ENCODE measurements around the gene ABLIM1. TPM values are rescaled to one million over a fixed set of nuclear protein-coding genes. Genes with fewer than 3 reads are reported as not detected.

The ABLIM1 gene
- total RNA-seq, 1 experiment from 2014 or later, result 89.4 TPM

- Mint-ChIP-seq H3K9me3 (ENCODE audit: low read depth, unreplicated experiment) (no peaks in the 10 kb centered on the region), H3K36me3 (ENCODE audit: insufficient read depth, unreplicated experiment) (no peaks in the 10 kb centered on the region), H3K27me3 (ENCODE audit: unreplicated experiment) (no peaks in the 10 kb centered on the region), H3K4me3 (ENCODE audit: low read depth, unreplicated experiment) (no peak overlapping the region), H3K4me1 (ENCODE audit: low read depth, unreplicated experiment) (peaks cover 12% of the 10 kb centered on the region), H3K27ac (ENCODE audit: unreplicated experiment) (no peak overlapping the region)
- intact Hi-C loops (cut with micrococcal nuclease; ENCODE audit: unreplicated experiment), result no loop called here
- CTCF ChIA-PET, result no interaction called here
- DNase-seq, result no peak
- BruUV-seq (replicated peaks), result no TSS peak
- no peak for TF ChIP-seq CTCF (IDR thresholded peaks at IDR 0.05; ENCODE audit: unreplicated experiment)
These were observed 101.6 kb downstream of the ABLIM1 start for GRCh38 chr10:114556236-114557122.

DNA sequence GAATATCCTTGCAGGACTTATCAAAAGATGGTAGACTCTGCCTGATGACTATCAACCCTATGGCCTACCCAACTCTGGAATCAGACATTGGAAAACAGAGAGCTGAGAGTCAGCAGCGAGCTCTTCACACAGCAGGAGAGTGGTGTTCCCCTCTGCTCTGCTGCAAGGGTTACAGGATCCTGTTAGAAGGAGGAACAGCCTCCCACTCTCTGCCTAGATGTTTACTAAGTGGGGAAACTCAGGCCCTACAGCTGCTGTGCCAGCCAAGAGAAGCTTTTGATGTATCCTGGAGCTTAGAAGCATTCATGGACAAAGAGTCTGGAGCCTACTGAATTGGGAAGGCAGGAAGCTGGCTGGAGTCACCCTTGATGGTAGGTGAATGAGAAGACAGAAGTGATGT lies 104.6 kb downstream of the ABLIM1 start:
- BruUV-seq (replicated peaks), result no TSS peak
- no peaks in the 10 kb centered on the region for H3K36me3 Mint-ChIP-seq (ENCODE audit: insufficient read depth, unreplicated experiment)
- peaks cover 8% of the 10 kb centered on the region for H3K4me1 Mint-ChIP-seq (ENCODE audit: low read depth, unreplicated experiment)
- intact Hi-C loops (cut with micrococcal nuclease; ENCODE audit: unreplicated experiment), result no loop called here
- DNase-seq, result no peak
- H3K27me3 Mint-ChIP-seq (ENCODE audit: unreplicated experiment), result no peaks in the 10 kb centered on the region
- TF ChIP-seq CTCF (IDR thresholded peaks at IDR 0.05; ENCODE audit: unreplicated experiment), result no peak
- no peaks in the 10 kb centered on the region for H3K9me3 Mint-ChIP-seq (ENCODE audit: low read depth, unreplicated experiment)
- CTCF ChIA-PET, result no interaction called here
- H3K27ac Mint-ChIP-seq (ENCODE audit: unreplicated experiment), result no peak overlapping the region
- H3K4me3 Mint-ChIP-seq (ENCODE audit: low read depth, unreplicated experiment), result no peak overlapping the region

GRCh38 chr10:114552050-114552449 lies 106.0 kb downstream of the ABLIM1 start:
- intact Hi-C loops (cut with micrococcal nuclease; ENCODE audit: unreplicated experiment), result no loop called here
- TF ChIP-seq CTCF (IDR thresholded peaks at IDR 0.05; ENCODE audit: unreplicated experiment), result no peak
- no TSS peak for BruUV-seq (replicated peaks)
- DNase-seq, result no peak
- Mint-ChIP-seq H3K27ac (ENCODE audit: unreplicated experiment) (no peak overlapping the region), H3K4me3 (ENCODE audit: low read depth, unreplicated experiment) (no peak overlapping the region), H3K36me3 (ENCODE audit: insufficient read depth, unreplicated experiment) (no peaks in the 10 kb centered on the region), H3K27me3 (ENCODE audit: unreplicated experiment) (no peaks in the 10 kb centered on the region), H3K9me3 (ENCODE audit: low read depth, unreplicated experiment) (no peaks in the 10 kb centered on the region), H3K4me1 (ENCODE audit: low read depth, unreplicated experiment) (peaks cover 18% of the 10 kb centered on the region)
- CTCF ChIA-PET, result interaction anchor here (0.7 kb wide), 1 partner anchor 135 kb away, joined by 3 read pairs; no protein-coding TSS in a partner anchor

DNA sequence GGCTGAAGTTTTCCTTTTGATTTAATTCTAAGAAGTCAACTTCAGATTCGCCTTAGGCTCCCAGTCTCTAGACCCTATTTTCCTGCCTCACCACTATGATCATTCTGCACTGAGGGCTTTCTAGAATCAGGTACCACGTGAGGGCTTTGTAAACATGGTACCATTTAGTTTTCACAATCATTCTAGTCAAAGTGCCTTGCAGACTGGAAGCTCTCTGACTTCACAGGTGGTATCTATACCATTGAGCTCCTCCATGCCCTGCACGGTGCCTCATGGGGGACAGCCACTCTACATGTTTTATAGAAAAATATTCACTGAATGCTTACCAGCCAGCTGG lies 106.5 kb downstream of the ABLIM1 start:
- CTCF ChIA-PET, result interaction anchor here (0.7 kb wide), 1 partner anchor 135 kb away, joined by 3 read pairs; no protein-coding TSS in a partner anchor
- H3K27me3 Mint-ChIP-seq (ENCODE audit: unreplicated experiment), result no peaks in the 10 kb centered on the region
- TF ChIP-seq CTCF (IDR thresholded peaks at IDR 0.05; ENCODE audit: unreplicated experiment), result no peak
- intact Hi-C loops (cut with micrococcal nuclease; ENCODE audit: unreplicated experiment), result no loop called here
- no peaks in the 10 kb centered on the region for H3K36me3 Mint-ChIP-seq (ENCODE audit: insufficient read depth, unreplicated experiment)
- no peak for DNase-seq
- peaks cover 18% of the 10 kb centered on the region for H3K4me1 Mint-ChIP-seq (ENCODE audit: low read depth, unreplicated experiment)
- H3K4me3 Mint-ChIP-seq (ENCODE audit: low read depth, unreplicated experiment), result no peak overlapping the region
- H3K27ac Mint-ChIP-seq (ENCODE audit: unreplicated experiment), result no peak overlapping the region
- BruUV-seq (replicated peaks), result no TSS peak
- no peaks in the 10 kb centered on the region for H3K9me3 Mint-ChIP-seq (ENCODE audit: low read depth, unreplicated experiment)
